ENCODE results near the gene CD24.

DNA sequence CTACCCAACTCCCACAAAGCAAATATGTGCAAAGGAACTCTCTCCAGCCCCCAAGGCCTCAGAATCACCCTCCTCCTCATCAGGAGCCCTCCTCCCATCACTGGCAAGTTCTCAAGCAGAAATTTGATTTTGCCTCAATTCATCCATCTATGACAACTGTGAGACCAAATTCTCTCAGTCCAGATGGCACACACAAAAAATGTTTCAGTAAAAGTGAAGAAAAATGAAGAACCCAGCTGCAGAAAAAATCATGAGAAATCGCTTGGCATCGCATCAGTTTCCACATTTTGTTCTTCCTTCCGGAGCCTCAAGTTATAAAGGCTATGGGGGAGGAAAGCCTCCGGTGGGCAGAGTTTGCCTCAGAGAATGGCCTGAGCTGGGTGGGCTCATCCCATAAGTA, 6.4 kb upstream of the CD24 start:
- TF ChIP-seq, protein P1, sequence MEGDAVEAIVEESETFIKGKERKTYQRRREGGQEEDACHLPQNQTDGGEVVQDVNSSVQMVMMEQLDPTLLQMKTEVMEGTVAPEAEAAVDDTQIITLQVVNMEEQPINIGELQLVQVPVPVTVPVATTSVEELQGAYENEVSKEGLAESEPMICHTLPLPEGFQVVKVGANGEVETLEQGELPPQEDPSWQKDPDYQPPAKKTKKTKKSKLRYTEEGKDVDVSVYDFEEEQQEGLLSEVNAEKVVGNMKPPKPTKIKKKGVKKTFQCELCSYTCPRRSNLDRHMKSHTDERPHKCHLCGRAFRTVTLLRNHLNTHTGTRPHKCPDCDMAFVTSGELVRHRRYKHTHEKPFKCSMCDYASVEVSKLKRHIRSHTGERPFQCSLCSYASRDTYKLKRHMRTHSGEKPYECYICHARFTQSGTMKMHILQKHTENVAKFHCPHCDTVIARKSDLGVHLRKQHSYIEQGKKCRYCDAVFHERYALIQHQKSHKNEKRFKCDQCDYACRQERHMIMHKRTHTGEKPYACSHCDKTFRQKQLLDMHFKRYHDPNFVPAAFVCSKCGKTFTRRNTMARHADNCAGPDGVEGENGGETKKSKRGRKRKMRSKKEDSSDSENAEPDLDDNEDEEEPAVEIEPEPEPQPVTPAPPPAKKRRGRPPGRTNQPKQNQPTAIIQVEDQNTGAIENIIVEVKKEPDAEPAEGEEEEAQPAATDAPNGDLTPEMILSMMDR (IDR thresholded peaks at IDR 0.05; ENCODE audit: insufficient read depth, low read length, poor library complexity, severe bottlenecking), result no peak
- no peak for TF ChIP-seq EZH2phosphoT487 (conservative IDR thresholded peaks at IDR 0.05; ENCODE audit: low read length)

All from SU-DHL-6 (cell line).